Hematopoietic multipotent progenitor cell (in vitro differentiated cells): Measurements from ENCODE around the gene ZNRF3. TPM values are rescaled to one million over a fixed set of nuclear protein-coding genes. Genes with fewer than 3 reads are reported as not detected.
"Not testable (repeated sequence)": the region's sequence is repeated elsewhere in the genome, so short reads cannot be mapped to it uniquely, and the experiment has no call there.

Experiments used
- DNase-seq, 3 donors: peaks; one replicate each; pipeline ENCODE4 v3.0.0-alpha.2; 2011 to 2015; ENCODE audit warnings: low read depth in 2 of 3, low spot score in 2 of 3
- total RNA-seq: library from RNA; depleted of rRNA; stranded (reverse); fragments of >200 nt; gene quantifications from one replicate; pipeline ENCODE4 v1.2.3, GENCODE V29; 2012

The ZNRF3 gene
- total RNA-seq, 1 donor: 3.2 TPM

- DNase-seq: peak in 1 of 3 donors; percentile 54
Observed at GRCh38 chr22:29079218-29079901, 196.0 kb downstream of the ZNRF3 start.

GRCh38 chr22:29080106-29080975 lies 197.0 kb downstream of the ZNRF3 start:
- DNase-seq: no peak

- DNase-seq: no peak
Observed at GRCh38 chr22:29081517-29082236, 198.3 kb downstream of the ZNRF3 start.

- DNase-seq: no peak
Observed at GRCh38 chr22:29082826-29083545, 199.6 kb downstream of the ZNRF3 start.

GRCh38 chr22:29083576-29083932 lies 200.2 kb downstream of the ZNRF3 start:
- DNase-seq: not testable (repeated sequence)

- no peak for DNase-seq
Observed at GRCh38 chr22:29083933-29084591, 200.7 kb downstream of the ZNRF3 start.

GRCh38 chr22:29087012-29087411 lies 203.6 kb downstream of the ZNRF3 start:
- no peak for DNase-seq

- DNase-seq: no peak
Observed at GRCh38 chr22:29088809-29089208, 205.4 kb downstream of the ZNRF3 start.

GRCh38 chr22:29089507-29089906 lies 206.1 kb downstream of the ZNRF3 start:
- DNase-seq: no peak

- no peak for DNase-seq
Observed at GRCh38 chr22:29090039-29090438, 206.7 kb downstream of the ZNRF3 start.

- DNase-seq: no peak
Observed at GRCh38 chr22:29092243-29092642, 208.9 kb downstream of the ZNRF3 start.

- DNase-seq: no peak
Observed at GRCh38 chr22:29093030-29093429, 209.7 kb downstream of the ZNRF3 start.

- no peak for DNase-seq
Observed at GRCh38 chr22:29093501-29094300, 210.3 kb downstream of the ZNRF3 start.

GRCh38 chr22:29095459-29095858 lies 212.1 kb downstream of the ZNRF3 start:
- DNase-seq: no peak

GRCh38 chr22:29096736-29097669 lies 213.6 kb downstream of the ZNRF3 start:
- DNase-seq: no peak

GRCh38 chr22:29098296-29098695 lies 214.9 kb downstream of the ZNRF3 start:
- DNase-seq: no peak

GRCh38 chr22:29102300-29102699 lies 218.9 kb downstream of the ZNRF3 start:
- no peak for DNase-seq

GRCh38 chr22:29103121-29103520 lies 219.7 kb downstream of the ZNRF3 start:
- DNase-seq: no peak
